Amygdala (tissue), 56 donors: ENCODE data around the gene SLC38A4.
"Not testable (repeated sequence)": the region's sequence is repeated elsewhere in the genome, so short reads cannot be mapped to it uniquely, and the experiment has no call there.

Experiments used
- DNase-seq, 56 donors: peaks; one replicate each; lab custom pipeline; 2025; lab: John Stamatoyannopoulos, UW

The SLC38A4 gene

GRCh38 chr12:46779879-46780278, 45.9 kb downstream of the SLC38A4 start:
- no peak for DNase-seq

GRCh38 chr12:46779063-46779462, 46.7 kb downstream of the SLC38A4 start:
- no peak for DNase-seq

DNA sequence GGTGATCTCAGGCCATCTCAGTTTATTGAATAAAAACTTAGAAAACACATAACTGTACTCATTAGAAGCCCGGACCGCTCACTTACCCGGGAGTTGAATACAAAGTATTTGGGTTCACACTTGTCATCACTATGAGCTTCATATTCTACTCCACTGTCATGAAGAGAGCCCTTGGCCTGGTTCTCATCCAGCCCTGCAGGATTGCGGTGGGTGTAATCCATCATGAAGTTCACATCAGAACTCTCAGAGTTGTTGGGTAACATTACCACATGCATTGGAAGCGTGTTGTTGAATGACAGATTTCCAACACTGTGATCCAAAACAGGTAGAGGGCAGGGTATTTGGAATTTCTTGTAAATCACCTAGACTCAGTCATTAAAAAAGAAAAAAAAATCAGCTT, 47.4 kb downstream of the SLC38A4 start:
- DNase-seq: no peak

- no peak for DNase-seq
Observed at GRCh38 chr12:46777587-46777986, 48.2 kb downstream of the SLC38A4 start.

DNA sequence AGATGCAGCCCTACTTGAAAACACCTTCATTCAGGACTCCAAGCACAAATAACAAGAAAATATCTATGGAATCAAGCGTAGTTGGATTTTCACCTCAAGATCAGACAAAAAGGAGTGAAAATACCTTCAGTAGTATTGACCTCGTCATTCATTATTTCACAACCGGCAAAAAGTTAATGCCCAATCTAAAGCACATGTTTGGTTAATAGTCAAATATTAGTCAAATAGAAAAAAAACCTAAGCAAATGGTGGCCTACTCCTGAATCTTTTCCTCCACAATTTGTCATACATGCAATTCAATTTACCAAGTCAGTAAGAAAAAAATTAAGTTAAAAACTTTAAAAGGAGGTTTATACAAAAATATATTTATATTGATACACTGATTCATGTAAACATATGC, 50.0 kb downstream of the SLC38A4 start:
- DNase-seq: no peak

GRCh38 chr12:46774322-46774633, 51.5 kb downstream of the SLC38A4 start:
- no peak for DNase-seq

DNA sequence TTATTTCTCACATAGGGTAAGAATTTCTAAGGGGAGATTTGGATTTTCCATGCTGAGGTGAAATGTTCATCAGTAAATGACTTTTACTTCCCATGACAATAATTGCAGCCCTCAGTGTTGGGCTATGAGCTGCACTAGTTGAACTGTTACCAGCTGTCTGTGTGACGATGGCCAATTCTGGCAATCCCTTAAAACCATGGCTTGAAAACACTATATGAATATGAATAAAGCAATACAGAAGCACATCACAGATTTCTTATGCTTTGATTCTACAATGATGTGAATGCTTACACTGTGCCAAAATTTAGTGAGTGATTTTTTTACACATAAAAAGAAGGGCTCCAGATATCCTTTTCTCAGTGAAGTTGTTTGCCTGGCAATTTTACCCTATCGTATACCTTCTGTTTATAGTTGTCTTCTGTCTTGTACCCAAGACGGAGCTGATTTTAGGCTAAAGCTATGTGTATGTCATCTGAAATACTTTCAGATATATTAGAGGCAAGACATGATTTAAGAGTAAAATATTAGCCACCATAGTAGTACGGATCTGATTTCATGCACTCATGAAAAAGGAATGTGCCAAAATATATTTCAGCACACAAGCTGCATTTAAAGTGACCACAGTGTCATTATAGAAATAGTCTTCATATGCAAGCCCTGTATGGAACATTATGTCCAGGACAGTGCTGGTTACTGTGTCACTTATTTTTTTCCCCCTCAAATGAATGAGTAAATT, 52.0 kb downstream of the SLC38A4 start:
- no peak for DNase-seq

GRCh38 chr12:46771268-46771827, 54.4 kb downstream of the SLC38A4 start:
- DNase-seq: no peak

- no peak for DNase-seq
Observed at GRCh38 chr12:46770501-46771183, 55.2 kb downstream of the SLC38A4 start.

DNA sequence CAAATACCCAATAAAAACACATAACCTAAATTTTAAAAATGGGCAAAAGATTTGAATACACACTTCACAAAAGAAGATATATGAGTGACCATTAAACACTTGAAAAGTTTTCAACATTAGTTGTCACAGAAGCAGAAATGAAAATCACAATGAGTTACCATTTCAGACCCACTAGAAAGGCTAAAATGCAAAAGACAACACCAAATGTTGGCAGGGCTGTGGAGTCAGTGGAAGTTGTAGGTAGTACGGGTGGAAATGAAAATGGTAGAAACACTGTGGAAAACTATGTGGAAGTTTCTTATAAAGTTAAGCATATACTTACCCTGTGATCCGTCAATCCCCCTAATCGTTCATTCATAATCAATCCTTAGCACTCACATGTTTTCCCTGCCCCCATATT, 61.8 kb downstream of the SLC38A4 start:
- DNase-seq: no peak

GRCh38 chr12:46763230-46763629, 62.6 kb downstream of the SLC38A4 start:
- DNase-seq: no peak

- DNase-seq: no peak
Observed at GRCh38 chr12:46754550-46754949, 71.2 kb downstream of the SLC38A4 start.

GRCh38 chr12:46752396-46752795, 73.4 kb downstream of the SLC38A4 start:
- DNase-seq: no peak

- no peak for DNase-seq
Observed at GRCh38 chr12:46751173-46751572, 74.6 kb downstream of the SLC38A4 start.

- no peak for DNase-seq
Observed at GRCh38 chr12:46749322-46749721, 76.5 kb downstream of the SLC38A4 start.

DNA sequence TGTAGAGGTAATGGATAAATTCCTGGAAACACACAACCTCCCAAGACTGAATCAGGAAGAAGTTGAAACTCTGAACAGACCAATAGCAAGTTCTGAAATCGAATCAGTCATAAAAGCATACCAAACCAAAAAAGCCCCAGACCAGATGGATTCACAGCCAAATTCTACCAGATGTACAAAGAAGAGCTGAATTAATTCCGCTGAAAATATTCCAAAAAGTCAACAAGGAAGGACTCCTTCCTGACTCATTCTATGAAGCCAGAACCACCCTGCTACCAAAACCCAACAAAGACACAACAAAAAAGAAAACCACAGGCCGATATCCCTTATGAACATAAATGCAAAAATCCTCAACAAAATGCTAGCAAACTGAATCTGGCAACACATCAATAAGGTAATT, 81.5 kb downstream of the SLC38A4 start:
- no peak for DNase-seq

DNA sequence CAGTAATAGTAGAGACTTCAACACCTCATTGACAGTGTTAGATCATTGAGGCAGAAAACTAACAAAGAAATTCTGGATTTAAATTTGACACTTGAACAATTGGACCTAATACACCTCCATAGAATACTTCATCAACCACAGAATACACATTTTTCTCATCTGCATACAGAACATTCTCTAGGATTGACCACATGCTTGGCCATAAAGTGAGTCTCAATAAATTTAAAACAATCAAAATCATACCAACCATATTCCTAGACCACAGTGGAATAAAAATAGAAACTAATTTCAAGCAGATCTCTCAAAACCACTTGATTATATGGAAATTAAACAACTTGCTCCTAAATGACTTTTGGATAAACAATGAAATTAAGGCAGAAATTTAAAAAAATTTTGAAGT, 82.3 kb downstream of the SLC38A4 start:
- DNase-seq: no peak

- DNase-seq: not testable (repeated sequence)
Observed at GRCh38 chr12:46742271-46742670, 83.5 kb downstream of the SLC38A4 start.

- DNase-seq: no peak
Observed at GRCh38 chr12:46725332-46725731, 100.5 kb downstream of the SLC38A4 start.

DNA sequence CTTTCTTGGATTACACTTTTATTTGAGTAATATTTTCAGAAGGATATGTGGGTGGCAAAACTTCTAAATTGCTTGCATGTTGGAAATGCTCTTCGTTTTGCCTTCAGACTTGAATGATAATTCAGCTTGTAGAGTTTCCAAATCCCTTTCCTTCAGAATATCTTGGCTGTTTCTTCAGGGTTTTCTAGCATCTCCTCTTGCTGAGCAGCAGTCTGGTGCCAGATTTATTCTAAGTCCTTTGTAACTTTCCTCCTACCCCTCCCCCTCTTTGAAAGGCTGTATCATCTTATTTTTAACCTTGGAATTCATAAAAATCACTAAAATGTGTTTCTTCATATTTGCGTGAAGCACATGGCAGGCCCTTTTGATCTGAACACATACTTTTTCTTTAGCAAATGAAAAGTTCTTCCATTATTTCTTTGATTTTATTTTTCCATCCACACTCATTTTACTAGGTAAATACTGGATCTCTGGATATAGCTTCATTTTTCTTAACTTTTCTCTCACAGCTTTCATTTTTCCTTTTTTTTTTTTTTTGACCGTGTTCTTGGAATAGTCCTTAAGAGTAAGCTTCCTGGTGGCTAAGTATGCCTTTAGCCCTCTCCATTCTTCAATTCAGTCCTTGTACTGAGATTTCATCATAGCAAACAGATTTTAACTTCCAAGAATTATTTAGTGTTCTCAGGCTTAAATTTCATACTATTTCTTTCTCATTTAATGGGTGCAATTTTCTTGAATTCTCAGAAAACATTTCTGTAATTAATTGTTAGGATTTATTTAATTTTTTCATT, 102.0 kb downstream of the SLC38A4 start:
- no peak for DNase-seq
